Astrocyte (in vitro differentiated cells and primary cell): ENCODE measurements around the gene TRMU. TPM values are rescaled to one million over a fixed set of nuclear protein-coding genes. Genes with fewer than 3 reads are reported as not detected.

Source experiments
- DNase-seq: peaks from one replicate; pipeline ENCODE4 v3.0.0-alpha.2; 2010; ENCODE audit warnings: low read depth
- FAIRE-seq: peaks from 2 replicates; lab custom pipeline; 2011; peaks lifted over from hg19 to GRCh38; lab: Jason Lieb, UNC
- H2AFZ ChIP-seq: 2 replicates; pipeline ENCODE4 v1.6.0; 2012; ENCODE audit warnings: low read depth, low read length, inconsistent platforms
- H3K27ac ChIP-seq: 2 replicates; pipeline ENCODE4 v1.5.1; 2011; ENCODE audit warnings: low read depth, low read length, inconsistent platforms
- H3K27me3 ChIP-seq: 2 replicates; pipeline ENCODE4 v1.6.0; 2011; ENCODE audit warnings: low read length, inconsistent platforms; ENCODE audit not compliant: insufficient read depth
- H3K36me3 ChIP-seq: 2 replicates; pipeline ENCODE4 v1.5.1; 2011; ENCODE audit warnings: low read length, inconsistent platforms; ENCODE audit not compliant: insufficient read depth
- H3K4me1 ChIP-seq: 2 replicates; pipeline ENCODE4 v1.5.1; 2011; ENCODE audit warnings: low read length, inconsistent platforms; ENCODE audit not compliant: insufficient read depth
- H3K4me2 ChIP-seq: 2 replicates; pipeline ENCODE4 v1.6.0; 2012; ENCODE audit warnings: low read length, inconsistent platforms
- H3K4me3 ChIP-seq: 2 replicates; pipeline ENCODE4 v1.5.1; 2011; ENCODE audit warnings: low read depth, mild to moderate bottlenecking, low read length, inconsistent platforms; ENCODE audit not compliant: insufficient read depth
- H3K79me2 ChIP-seq: 2 replicates; pipeline ENCODE4 v1.6.0; 2012; ENCODE audit warnings: mild to moderate bottlenecking, low read length, inconsistent platforms; ENCODE audit not compliant: insufficient read depth
- H3K9ac ChIP-seq: 2 replicates; pipeline ENCODE4 v1.6.0; 2012; ENCODE audit warnings: mild to moderate bottlenecking, low read length, inconsistent platforms
- H3K9me3 ChIP-seq: 2 replicates; pipeline ENCODE4 v1.5.1; 2012; ENCODE audit warnings: low read depth, mild to moderate bottlenecking, low read length, inconsistent platforms; ENCODE audit not compliant: insufficient read depth
- H4K20me1 ChIP-seq: 2 replicates; pipeline ENCODE4 v1.6.0; 2012; ENCODE audit warnings: low read length, inconsistent platforms; ENCODE audit not compliant: insufficient read depth
- H3K27ac Mint-ChIP-seq: one replicate; pipeline ENCODE4 v1.8.0; 2021; ENCODE audit warnings: mild to moderate bottlenecking, mixed read lengths; ENCODE audit not compliant: unreplicated experiment
- H3K27me3 Mint-ChIP-seq: one replicate; pipeline ENCODE4 v1.8.0; 2021; ENCODE audit warnings: low read depth, mixed read lengths; ENCODE audit not compliant: unreplicated experiment
- H3K36me3 Mint-ChIP-seq: one replicate; pipeline ENCODE4 v1.8.0; 2021; ENCODE audit warnings: low read depth, mixed read lengths; ENCODE audit not compliant: unreplicated experiment
- H3K4me1 Mint-ChIP-seq: one replicate; pipeline ENCODE4 v1.8.0; 2021; ENCODE audit warnings: low read depth, mixed read lengths; ENCODE audit not compliant: unreplicated experiment
- H3K4me3 Mint-ChIP-seq: one replicate; pipeline ENCODE4 v1.8.0; 2021; ENCODE audit warnings: mild to moderate bottlenecking, moderate library complexity, mixed read lengths; ENCODE audit not compliant: unreplicated experiment
- H3K9me3 Mint-ChIP-seq: one replicate; pipeline ENCODE4 v1.8.0; 2021; ENCODE audit warnings: mild to moderate bottlenecking, mixed read lengths; ENCODE audit not compliant: unreplicated experiment
- CTCF ChIP-seq: IDR thresholded peaks from 2 replicates; pipeline ENCODE4 v1.5.1; 2011; ENCODE audit warnings: low read depth, mild to moderate bottlenecking, inconsistent platforms, low read length, moderate library complexity; ENCODE audit not compliant: insufficient read depth
- EZH2 ChIP-seq: IDR thresholded peaks from 2 replicates; pipeline ENCODE4 v1.6.1; 2012; ENCODE audit warnings: mild to moderate bottlenecking, low read length, inconsistent platforms; ENCODE audit not compliant: insufficient read depth
- total RNA-seq: library from RNA; stranded (reverse); gene quantifications from 2 replicates; pipeline ENCODE4 v1.2.1, GENCODE V29; 2021

The TRMU gene
- total RNA-seq, 1 donor from 2014 or later: 33.4 TPM

- peaks cover 51% of the 10 kb centered on the region for H3K79me2 ChIP-seq
- peak overlapping the region; percentile 83 for H2AFZ ChIP-seq
- peak overlapping the region; percentile 70 for H3K27ac ChIP-seq
Measured at GRCh38 chr22:46297151-46297812, 38.2 kb upstream of the TRMU start.

GRCh38 chr22:46299101-46299500 is 36.4 kb upstream of the TRMU start:
- H3K27ac Mint-ChIP-seq: no peak overlapping the region
- H3K9me3 ChIP-seq: no peaks in the 10 kb centered on the region
- TF ChIP-seq EZH2 (no peak), CTCF (no peak)
- no peak overlapping the region for H3K4me3 ChIP-seq
- FAIRE-seq (no peak), DNase-seq (no peak)
- peak overlapping the region; percentile 48 for H3K4me2 ChIP-seq
- H3K4me1 Mint-ChIP-seq: peaks cover 12% of the 10 kb centered on the region
- no peak overlapping the region for H2AFZ ChIP-seq
- no peaks in the 10 kb centered on the region for H3K9me3 Mint-ChIP-seq
- no peaks in the 10 kb centered on the region for H3K36me3 Mint-ChIP-seq
- H4K20me1 ChIP-seq: peaks cover 4% of the 10 kb centered on the region
- peaks cover 67% of the 10 kb centered on the region for H3K79me2 ChIP-seq
- peaks cover 23% of the 10 kb centered on the region for H3K4me1 ChIP-seq
- no peak overlapping the region for H3K27ac ChIP-seq
- no peak overlapping the region for H3K4me3 Mint-ChIP-seq
- H3K36me3 ChIP-seq: peaks cover 10% of the 10 kb centered on the region
- no peak overlapping the region for H3K9ac ChIP-seq
- no peaks in the 10 kb centered on the region for H3K27me3 ChIP-seq
- H3K27me3 Mint-ChIP-seq: no peaks in the 10 kb centered on the region

More at GRCh38 chr22:46297151-46297812, 38.2 kb upstream of the TRMU start:
- Mint-ChIP-seq H3K4me3 (peak overlapping the region; percentile 83), H3K9me3 (no peaks in the 10 kb centered on the region), H3K4me1 (peaks cover 15% of the 10 kb centered on the region), H3K36me3 (peaks cover 3% of the 10 kb centered on the region), H3K27ac (no peak overlapping the region), H3K27me3 (no peaks in the 10 kb centered on the region)
- DNase-seq (peak; percentile 24), FAIRE-seq (no peak)
- H3K4me1 ChIP-seq: peaks cover 20% of the 10 kb centered on the region
- H3K9ac ChIP-seq: peak overlapping the region; percentile 85
- H3K9me3 ChIP-seq: no peaks in the 10 kb centered on the region
- peak overlapping the region; percentile 95 for H3K4me2 ChIP-seq
- H3K27me3 ChIP-seq: no peaks in the 10 kb centered on the region
- TF ChIP-seq CTCF: no peak
- no peak for TF ChIP-seq EZH2
- peak overlapping the region; percentile 72 for H3K4me3 ChIP-seq
- no peaks in the 10 kb centered on the region for H4K20me1 ChIP-seq
- peaks cover 9% of the 10 kb centered on the region for H3K36me3 ChIP-seq

- peaks cover 81% of the 10 kb centered on the region for H3K79me2 ChIP-seq
- FAIRE-seq: no peak
- H3K4me1 Mint-ChIP-seq: peaks cover 10% of the 10 kb centered on the region
Measured at GRCh38 chr22:46300491-46300890, 35.0 kb upstream of the TRMU start.

More at GRCh38 chr22:46300491-46300890, 35.0 kb upstream of the TRMU start:
- Mint-ChIP-seq H3K4me3 (no peak overlapping the region), H3K36me3 (no peaks in the 10 kb centered on the region), H3K27me3 (no peaks in the 10 kb centered on the region), H3K27ac (no peak overlapping the region), H3K9me3 (no peaks in the 10 kb centered on the region)
- H3K4me1 ChIP-seq: peaks cover 23% of the 10 kb centered on the region
- H3K9me3 ChIP-seq: no peaks in the 10 kb centered on the region
- TF ChIP-seq EZH2: no peak
- no peak for TF ChIP-seq CTCF
- H3K9ac ChIP-seq: no peak overlapping the region
- H3K4me2 ChIP-seq: no peak overlapping the region
- no peak overlapping the region for H3K4me3 ChIP-seq
- no peak for DNase-seq
- no peak overlapping the region for H2AFZ ChIP-seq
- no peak overlapping the region for H3K27ac ChIP-seq
- peaks cover 4% of the 10 kb centered on the region for H4K20me1 ChIP-seq
- no peaks in the 10 kb centered on the region for H3K27me3 ChIP-seq
- peaks cover 10% of the 10 kb centered on the region for H3K36me3 ChIP-seq
